Psoas muscle (tissue), 8 donors: ENCODE measurements around the gene AK9. TPM values are rescaled to one million over a fixed set of nuclear protein-coding genes. Genes with fewer than 3 reads are reported as not detected.

Experiments used
- ATAC-seq, 4 donors: fragments of 200-7000 bp; cut with Tn5 transposase; one replicate each; pipeline ENCODE4 v1.9.1; 2020; ENCODE audit warnings: moderate library complexity in 3 of 4, mild to moderate bottlenecking in 2 of 4
- DNase-seq, 2 donors: peaks; one replicate each; pipeline ENCODE4 v3.0.0-alpha.2; 2020
- H3K27ac ChIP-seq: fragments of 200-600 bp; one replicate; pipeline ENCODE4 v1.8.0; 2022
- H3K27me3 ChIP-seq, 3 donors: fragments of 200-600 bp in 1 of 3; one replicate each; pipeline versions ENCODE4 v1.6.1 to v1.8.0; 2013 to 2022; ENCODE audit warnings: low read length in 2 of 3, mild to moderate bottlenecking in 2 of 3, moderate library complexity in 1 of 3; ENCODE audit not compliant: insufficient read depth in 3 of 3
- H3K36me3 ChIP-seq, 2 donors: fragments of 200-600 bp in 1 of 2; one replicate each; pipeline versions ENCODE4 v1.6.1 to v1.8.0; 2013 to 2022; ENCODE audit warnings: low read depth in 1 of 2, mild to moderate bottlenecking in 1 of 2, moderate library complexity in 1 of 2; ENCODE audit not compliant: insufficient read depth in 1 of 2
- H3K4me1 ChIP-seq: fragments of 200-600 bp; one replicate; pipeline ENCODE4 v1.8.0; 2022
- H3K4me3 ChIP-seq: fragments of 200-600 bp; one replicate; pipeline ENCODE4 v1.8.0; 2022; ENCODE audit warnings: mild to moderate bottlenecking
- H3K9me3 ChIP-seq: fragments of 200-600 bp; one replicate; pipeline ENCODE4 v1.8.0; 2022
- CTCF ChIP-seq: fragments of 200-600 bp; IDR thresholded peaks from one replicate; pipeline ENCODE4 v1.8.0; 2022; ENCODE audit warnings: antibody characterized with exemption
- WGBS, 3 donors: extraction: QIAGEN DNeasy Blood & Tissue Kit; methylation state at CpG; one replicate each; pipeline versions ENCODE4 v1.1.6 to v1.1.7; 2013; 5-methylcytosine and 5-hydroxymethylcytosine counted together
- intact Hi-C, 2 donors: fragments of 100-400 bp; cut with DNase I; formaldehyde crosslinking; loops; one replicate each; pipeline versions ENCODE4 v1.11.0 to v1.14.2; 2022
- polyA plus RNA-seq, 3 donors: library from polyadenylated mRNA; stranded (reverse); fragments of 200-250 nt; gene quantifications; one replicate each; pipeline ENCODE4 v1.2.3, GENCODE V29; 2013
- total RNA-seq, 4 donors: library from RNA; stranded (reverse); fragmentation: NEBNext Ultra II Directional in 2 of 4; extraction: Animal tissue kit (Norgen Biotek cat#: 25700) in 2 of 4; gene quantifications; one replicate each; pipeline versions ENCODE4 v1.2.1 to v1.2.4, GENCODE V29; 2021 to 2023
- donor health status: healthy with polysubstance abuse.
- donor health status: DM: no; HTN: no; CAD: no; lungs with moderate emphysema.
- donor health status: Bipolar disorder and iron deficiency.
- donor health status: healthy.
- donor health status: DM: yes; HTN: yes; CAD: no.
- donor health status: DM: no; HTN: no; CAD: no.
- donor health status: DM: no; HTN: no; CAD: no.
- donor health status: DM: yes; HTN: yes; CAD: no.

The AK9 gene
- total and polyA plus RNA-seq, 7 donors = 2.0 to 7.4 (median 5.3) TPM

- 67 to 68% (median 68%) methylated on average over 4 of the region's 4 CpGs for WGBS, 3 donors
- DNase-seq (no peak), ATAC-seq (no peak)
- H3K27ac ChIP-seq = no peak overlapping the region
- H3K9me3 ChIP-seq = no peaks in the 10 kb centered on the region
- H3K27me3 ChIP-seq = no peaks in the 10 kb centered on the region
- intact Hi-C loops = no loop called here
- peaks cover 0 to 28% of the 10 kb centered on the region in 2 donors for H3K36me3 ChIP-seq
- no peaks in the 10 kb centered on the region for H3K4me1 ChIP-seq
- no peak overlapping the region for H3K4me3 ChIP-seq
- TF ChIP-seq CTCF = no peak
Observed at GRCh38 chr6:109669811-109670210, 21.2 kb downstream of the AK9 start.

- H3K4me3 ChIP-seq = no peak overlapping the region
- no peak overlapping the region for H3K27ac ChIP-seq
- peaks cover 0 to 4% of the 10 kb centered on the region in 2 donors for H3K36me3 ChIP-seq
- DNase-seq (no peak), ATAC-seq (no peak)
- no peaks in the 10 kb centered on the region for H3K4me1 ChIP-seq
- no peaks in the 10 kb centered on the region for H3K27me3 ChIP-seq
- 91 to 98% (median 95%) methylated on average over 2 of the region's 2 CpGs for whole genome bisulfite sequencing, 3 donors
- no peaks in the 10 kb centered on the region for H3K9me3 ChIP-seq
- TF ChIP-seq CTCF = no peak
- intact Hi-C loops = no loop called here
Observed at GRCh38 chr6:109662192-109662591, 28.8 kb downstream of the AK9 start.

DNA sequence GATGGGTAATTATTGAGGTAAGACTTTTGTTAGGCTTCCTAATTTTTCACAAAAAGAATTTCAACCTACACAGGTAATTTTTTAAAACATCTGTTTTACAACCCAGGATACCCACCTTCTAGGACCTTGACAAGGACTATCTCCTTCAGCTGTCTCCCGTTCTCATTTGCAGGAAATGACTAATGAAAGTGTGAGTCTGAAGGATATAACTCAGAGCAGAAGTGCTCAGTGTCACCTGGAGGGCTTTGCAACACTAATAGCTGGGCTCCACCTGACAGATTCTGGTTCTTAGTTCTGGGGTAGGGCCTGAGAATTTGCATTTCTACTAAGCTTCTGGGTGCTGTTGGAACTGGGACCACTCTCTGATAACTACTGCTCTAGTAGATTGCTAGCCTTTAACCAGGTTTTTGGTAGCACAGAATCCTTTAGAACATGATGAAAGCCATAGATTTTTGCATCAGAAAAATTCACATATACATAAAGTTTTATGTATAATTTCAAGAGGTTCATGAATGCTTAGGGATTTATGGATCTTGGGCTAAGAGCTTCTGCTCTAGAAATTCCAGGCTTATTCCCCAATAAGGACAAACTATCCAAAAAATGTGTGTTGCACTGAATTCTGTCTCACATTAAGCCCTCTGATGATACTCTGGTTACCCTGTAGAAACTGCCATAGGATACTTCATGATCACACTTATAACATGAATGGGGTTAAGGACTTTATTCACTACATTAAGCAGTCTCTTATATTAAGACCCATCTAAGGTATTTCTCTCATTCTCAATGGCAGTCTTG, 30.3 kb downstream of the AK9 start:
- TF ChIP-seq CTCF = no peak
- DNase-seq (no peak), ATAC-seq (no peak)
- Histone ChIP-seq H3K9me3 (no peaks in the 10 kb centered on the region), H3K4me3 (no peak overlapping the region), H3K27ac (no peak overlapping the region), H3K36me3 (peaks cover 0 to 10% of the 10 kb centered on the region in 2 donors), H3K27me3 (no peaks in the 10 kb centered on the region), H3K4me1 (no peaks in the 10 kb centered on the region)
- 40 to 56% (median 49%) methylated on average over 1 of the region's 1 CpG for WGBS, 3 donors
- intact Hi-C loops = no loop called here

GRCh38 chr6:109655761-109656262, 35.2 kb downstream of the AK9 start:
- DNase-seq = no peak
- TF ChIP-seq CTCF = no peak
- 86 to 94% (median 90%) methylated on average over 6 of the region's 6 CpGs for WGBS, 3 donors
- intact Hi-C loops = no loop called here
- Histone ChIP-seq H3K4me1 (no peaks in the 10 kb centered on the region), H3K36me3 (peaks cover 0 to 10% of the 10 kb centered on the region in 2 donors), H3K27me3 (no peaks in the 10 kb centered on the region), H3K4me3 (no peak overlapping the region), H3K9me3 (no peaks in the 10 kb centered on the region), H3K27ac (no peak overlapping the region)
- ATAC-seq = no peak
